ENCODE results near the gene USP30.
"Not testable (repeated sequence)": the region's sequence is repeated elsewhere in the genome, so short reads cannot be mapped to it uniquely, and the experiment has no call there.

The USP30 gene, protein sequence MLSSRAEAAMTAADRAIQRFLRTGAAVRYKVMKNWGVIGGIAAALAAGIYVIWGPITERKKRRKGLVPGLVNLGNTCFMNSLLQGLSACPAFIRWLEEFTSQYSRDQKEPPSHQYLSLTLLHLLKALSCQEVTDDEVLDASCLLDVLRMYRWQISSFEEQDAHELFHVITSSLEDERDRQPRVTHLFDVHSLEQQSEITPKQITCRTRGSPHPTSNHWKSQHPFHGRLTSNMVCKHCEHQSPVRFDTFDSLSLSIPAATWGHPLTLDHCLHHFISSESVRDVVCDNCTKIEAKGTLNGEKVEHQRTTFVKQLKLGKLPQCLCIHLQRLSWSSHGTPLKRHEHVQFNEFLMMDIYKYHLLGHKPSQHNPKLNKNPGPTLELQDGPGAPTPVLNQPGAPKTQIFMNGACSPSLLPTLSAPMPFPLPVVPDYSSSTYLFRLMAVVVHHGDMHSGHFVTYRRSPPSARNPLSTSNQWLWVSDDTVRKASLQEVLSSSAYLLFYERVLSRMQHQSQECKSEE

DNA sequence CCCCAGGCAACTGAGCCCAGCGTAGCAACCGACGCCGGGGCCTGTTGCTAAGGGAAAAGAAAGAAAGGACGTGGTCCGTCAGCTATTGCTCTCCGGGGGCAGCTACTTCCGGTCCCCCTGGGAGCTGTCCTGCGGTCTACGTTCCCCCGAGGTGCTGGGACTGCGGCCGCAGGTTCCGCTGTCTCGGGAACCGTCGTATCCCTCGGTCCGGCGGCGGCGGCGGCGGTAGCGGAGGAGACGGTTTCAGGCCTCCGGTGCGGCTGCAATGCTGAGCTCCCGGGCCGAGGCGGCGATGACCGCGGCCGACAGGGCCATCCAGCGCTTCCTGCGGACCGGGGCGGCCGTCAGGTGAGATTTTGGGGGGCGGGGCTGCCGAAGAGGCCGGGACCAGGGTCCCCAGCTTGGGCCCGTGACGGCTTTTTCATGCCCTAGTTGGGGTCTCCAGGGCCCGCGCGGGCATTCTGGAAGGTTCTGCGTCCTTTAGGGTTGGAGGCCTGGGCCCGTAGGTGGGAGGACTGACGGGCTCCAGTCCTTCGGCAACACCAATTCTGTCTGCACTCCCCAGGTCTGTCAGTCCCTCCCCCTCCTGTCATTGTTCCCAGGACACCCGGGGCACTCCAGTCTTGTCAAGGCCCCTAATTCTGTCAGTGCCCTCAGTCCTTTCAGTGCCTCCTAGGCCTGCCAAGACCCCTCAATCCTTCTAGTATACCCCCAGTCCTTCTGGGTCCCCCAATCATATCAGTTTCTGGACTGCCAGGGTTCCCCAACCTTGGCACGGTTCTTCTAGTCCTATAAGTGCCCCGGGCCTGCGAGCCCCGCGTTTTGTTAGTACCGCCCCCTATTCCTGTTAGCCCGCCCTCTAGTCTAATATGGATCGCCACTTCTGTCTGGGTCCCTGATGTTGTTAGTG lies at the start of gene USP30:
TSS of gene USP30 (plus strand) at position 163 of the 910 bp plus-strand sequence. CDS start at position 266, 103 bp downstream.
- FAIRE-seq, result no peak

DNA sequence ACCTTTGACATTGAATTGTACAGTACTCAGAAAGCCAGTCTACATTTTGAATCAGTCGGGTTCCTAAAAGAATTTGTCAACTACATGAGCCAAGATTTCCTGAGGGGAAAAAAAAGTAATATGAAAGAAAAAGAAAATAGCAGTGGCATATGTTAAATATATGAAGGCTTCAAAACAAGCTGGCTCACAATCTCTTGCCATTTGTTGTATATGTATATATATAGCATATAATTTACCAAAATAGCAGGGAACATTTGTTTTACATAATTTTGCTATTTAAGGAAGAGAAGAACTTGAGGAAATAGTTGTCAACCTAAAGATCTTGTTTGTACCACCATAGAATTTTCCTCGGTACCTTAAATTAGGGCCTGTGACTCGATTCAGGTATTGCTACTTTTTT lies 48.4 kb upstream of the USP30 start:
- FAIRE-seq, result no peak

DNA sequence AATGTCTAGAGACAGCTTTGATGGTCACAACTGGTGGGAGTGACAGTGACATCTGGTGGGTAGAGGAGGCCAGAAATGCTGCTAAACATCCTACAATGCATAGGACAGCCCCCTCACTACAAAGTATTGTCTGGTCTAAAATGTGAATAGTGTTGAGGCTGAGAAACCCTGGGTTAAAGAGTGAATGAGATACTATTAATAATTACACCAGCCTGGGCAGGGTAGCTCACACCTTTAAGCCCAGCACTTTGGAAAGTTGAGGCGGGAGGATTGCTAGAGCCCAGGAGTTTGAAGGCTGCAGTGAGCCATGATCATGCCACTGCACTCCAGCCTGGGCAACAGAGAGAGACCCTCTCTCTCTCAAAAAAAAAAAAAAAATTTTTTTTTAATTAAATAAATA lies 42.6 kb upstream of the USP30 start:
- FAIRE-seq, result no peak

DNA sequence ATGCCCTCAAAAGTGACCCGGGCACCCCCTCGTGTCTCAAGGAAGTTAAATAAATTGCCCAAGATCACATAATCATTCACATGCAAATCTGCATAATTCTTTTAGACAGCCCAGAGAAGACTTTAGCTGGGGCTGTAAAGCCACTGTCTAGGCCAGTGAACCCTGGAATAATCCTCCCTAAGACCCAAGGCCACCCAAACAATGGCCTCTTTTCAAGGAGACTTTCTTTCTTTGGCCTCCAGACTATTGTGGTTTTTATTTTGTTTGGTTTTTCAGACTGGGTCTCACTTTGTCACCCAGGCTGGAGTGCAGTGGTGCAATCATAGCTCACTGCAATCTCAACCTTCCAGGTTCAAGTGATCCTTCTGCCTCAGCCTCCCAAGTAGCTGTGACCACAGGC lies 42.1 kb upstream of the USP30 start:
- FAIRE-seq, result no peak

DNA sequence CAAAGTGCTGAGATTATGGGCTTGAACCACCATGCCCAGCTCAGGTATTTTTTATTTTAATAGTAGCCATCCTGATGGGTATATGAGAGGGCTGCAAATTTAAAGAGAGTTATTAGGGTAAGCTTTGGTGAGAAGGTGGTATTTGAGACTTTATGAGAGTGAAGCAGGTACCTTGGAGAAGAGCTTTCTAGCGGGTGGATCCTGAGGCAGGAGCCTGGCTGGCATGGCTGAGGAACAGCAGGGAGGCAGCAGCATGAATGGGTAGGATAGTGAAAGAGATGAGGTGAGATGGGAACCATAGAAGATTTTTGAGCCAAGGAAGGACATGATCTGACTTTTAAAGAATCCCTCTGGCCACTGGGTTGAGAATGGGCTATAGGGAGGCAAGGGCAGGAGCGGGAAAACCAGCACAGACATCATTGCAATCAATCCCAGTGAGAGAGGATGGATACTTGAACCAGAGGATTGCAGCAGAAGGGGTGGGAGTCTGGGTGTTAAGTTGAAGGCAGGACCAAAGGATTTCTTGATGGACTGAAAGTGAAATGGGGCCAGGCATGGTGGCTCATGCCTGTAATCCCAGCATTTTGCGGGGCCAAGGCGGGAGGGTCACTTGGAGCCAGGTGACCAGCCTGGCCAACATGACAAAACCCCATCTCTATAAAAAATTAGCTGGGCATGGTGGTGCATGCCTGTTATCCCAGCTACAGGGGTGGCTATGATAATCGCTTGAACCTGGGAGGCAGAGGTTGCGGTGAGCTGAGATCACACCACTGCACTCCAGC lies 37.2 kb upstream of the USP30 start:
- no peak for FAIRE-seq

DNA sequence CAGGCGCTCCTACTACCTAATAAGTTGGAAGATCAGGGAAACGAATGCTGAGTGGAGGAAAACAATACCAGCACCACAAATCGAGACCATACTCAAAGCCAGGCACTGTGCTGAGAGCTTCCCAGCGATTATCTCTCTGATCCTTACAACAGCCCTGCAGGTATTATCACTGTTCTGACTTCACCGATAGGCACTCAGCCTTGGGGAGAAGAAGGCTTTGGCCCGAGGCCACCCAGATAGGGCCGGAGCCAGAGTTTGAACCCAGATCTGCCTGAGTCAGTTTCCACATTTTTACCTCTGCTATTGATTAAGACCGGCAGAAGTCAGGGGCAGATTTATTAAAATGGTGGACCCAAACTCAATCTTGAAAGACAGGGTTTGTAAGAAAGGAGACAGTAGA lies 36.4 kb upstream of the USP30 start:
- no peak for FAIRE-seq

DNA sequence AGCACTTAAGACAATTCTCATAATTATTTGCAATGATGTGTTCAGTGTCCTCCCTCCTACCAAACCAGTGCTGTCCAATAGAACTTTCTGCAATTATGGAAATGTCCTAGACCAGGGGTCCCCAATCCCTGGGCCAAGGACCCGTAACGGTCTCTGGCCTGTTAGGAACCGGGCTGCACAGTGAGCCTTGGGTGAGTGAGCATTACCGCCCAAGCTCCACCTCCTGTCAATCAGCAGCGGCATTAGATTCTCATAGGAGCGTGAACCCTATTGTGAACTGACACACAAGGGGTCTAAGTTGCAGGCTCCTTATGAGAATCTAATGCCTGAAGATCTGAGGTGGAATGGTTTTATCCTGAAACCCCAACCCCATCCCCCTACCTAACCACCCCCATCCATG lies 35.4 kb upstream of the USP30 start:
- FAIRE-seq, result no peak

DNA sequence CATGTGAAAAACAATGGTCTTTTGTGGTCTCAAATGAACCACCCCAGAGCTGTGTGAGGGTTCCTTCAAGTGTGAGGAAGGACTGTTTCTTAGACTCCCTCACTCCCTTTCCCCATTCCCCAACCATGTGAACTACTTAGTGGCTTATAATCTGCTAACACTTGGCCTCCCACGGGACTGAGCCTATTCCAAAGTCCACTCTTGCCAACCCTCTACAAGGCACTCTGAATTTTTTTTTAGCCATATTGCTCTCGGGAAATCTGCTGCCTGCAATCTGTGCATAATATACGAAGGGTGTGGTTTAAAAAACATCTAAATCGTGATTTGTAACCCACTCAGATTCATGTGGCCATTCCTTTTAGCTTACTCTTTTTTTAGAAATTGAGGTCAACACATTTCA lies 34.1 kb upstream of the USP30 start:
- FAIRE-seq, result no peak

DNA sequence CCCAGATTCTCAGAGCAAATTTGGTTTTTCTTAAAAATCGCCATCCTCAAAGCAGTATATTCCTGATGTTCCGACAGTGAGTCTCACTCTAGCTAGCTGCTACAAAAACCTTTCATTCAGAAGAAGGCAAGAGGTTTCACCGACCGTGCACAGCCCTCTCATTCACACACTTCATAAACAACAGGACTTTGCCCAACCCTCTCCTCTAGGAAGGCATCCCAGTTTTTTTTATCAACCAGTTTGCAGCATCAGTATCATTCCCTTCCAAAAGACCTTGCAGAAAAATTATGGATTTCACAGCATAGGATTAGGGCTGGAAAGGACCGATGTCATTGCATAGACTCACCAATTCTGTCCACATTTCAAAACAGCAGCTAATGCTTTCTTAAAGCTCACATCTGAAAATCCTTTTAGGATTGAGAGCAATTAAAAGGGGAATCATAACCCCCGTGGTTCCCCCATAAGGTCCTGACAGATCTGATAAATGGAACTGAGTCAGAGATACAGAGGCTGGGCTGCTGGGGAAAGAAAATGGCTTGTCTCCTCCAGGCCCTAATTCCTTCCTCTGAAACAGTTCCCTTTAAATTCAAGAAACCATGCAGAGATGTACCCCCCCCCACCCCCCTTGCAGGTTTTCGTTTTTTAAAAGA lies 32.1 kb upstream of the USP30 start:
- no peak for FAIRE-seq

DNA sequence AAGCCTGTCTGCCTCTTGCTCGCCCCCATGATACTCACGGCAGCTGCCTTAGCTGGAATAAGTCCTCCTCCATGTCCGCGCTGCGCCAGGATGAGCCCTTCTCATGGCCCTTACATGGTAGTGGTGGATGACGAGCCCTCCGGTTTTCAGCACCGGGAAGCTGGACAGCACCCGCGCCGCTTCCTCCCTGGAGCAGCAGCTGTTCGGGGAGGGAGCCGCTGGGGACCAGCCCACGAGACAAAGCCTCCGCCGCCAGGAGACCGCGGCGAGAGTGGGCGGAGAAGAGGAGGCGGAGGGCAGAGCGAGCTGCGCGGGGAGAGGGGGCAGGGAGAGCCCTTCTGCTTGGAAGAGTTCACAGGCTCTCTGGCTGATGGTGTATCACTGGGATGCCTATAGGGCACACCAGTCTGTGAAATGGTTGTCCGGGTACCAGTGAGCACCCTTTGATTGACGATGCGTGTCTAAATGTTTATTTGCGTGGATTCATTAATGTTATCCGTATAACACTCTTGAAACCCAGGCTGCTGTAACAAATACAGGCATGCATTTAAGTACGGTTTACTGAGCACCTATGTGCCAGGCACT lies 31.5 kb upstream of the USP30 start, which contains the start of gene SVOP:
TSS of gene SVOP (minus strand) at position 273 of the 585 bp plus-strand sequence. CDS start at position 73, 200 bp downstream.
- FAIRE-seq, result no peak

DNA sequence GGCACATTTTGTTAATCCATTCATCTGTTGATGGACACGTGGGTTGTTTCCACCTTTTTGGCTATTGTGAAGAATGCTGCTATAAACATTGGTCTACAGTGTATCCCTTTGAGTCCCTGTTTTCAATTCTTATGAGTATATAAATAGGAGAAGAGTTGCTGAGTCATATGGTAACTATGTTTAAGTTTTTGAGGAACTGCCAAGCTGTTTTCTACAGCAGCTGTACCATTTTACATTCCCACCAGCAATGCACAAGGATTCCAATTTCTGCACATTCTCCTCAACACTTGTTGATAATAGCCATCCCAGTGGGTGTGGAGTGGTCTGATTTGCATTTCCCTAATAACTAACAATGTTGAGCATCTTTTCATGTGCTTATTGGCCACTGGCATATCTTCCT lies 24.6 kb upstream of the USP30 start:
- no peak for FAIRE-seq

DNA sequence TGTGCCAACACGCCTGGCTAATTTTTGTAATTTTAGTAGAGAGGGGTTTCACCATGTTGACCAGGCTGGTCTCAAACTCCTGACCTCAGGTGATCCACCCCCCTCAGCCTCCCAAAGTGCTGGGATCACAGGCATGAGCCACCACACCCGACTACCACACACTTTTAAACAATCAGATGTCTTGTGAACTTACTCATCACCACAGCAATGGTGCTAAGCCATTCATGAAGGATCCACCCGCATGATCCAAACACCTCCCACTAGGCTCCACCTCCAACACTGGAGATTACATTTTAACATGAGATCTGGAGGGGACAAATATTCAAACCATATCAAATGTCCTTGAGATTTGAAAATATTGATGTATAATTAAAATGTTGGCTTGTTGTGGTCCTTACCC lies 23.8 kb upstream of the USP30 start:
- not testable (repeated sequence) for FAIRE-seq

DNA sequence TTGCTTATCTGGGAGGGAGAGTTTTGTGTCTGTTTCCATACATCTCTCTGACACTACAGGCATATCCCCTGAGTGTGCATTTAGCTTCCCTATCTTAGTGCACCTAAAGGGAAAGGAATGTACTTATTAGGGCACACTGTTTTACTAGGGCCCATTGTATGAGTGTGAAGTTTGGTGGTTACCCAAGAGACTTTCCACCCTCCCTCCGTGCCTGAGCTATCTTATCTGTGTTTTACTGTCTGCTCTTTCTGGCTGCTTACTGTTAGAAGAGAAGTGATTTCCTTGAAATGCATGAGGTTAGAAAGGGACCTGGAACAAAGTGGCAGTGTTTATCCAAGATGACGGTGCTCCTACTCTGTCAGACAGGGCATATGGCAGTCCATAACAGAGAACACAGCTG lies 23.0 kb upstream of the USP30 start:
- FAIRE-seq, result no peak

DNA sequence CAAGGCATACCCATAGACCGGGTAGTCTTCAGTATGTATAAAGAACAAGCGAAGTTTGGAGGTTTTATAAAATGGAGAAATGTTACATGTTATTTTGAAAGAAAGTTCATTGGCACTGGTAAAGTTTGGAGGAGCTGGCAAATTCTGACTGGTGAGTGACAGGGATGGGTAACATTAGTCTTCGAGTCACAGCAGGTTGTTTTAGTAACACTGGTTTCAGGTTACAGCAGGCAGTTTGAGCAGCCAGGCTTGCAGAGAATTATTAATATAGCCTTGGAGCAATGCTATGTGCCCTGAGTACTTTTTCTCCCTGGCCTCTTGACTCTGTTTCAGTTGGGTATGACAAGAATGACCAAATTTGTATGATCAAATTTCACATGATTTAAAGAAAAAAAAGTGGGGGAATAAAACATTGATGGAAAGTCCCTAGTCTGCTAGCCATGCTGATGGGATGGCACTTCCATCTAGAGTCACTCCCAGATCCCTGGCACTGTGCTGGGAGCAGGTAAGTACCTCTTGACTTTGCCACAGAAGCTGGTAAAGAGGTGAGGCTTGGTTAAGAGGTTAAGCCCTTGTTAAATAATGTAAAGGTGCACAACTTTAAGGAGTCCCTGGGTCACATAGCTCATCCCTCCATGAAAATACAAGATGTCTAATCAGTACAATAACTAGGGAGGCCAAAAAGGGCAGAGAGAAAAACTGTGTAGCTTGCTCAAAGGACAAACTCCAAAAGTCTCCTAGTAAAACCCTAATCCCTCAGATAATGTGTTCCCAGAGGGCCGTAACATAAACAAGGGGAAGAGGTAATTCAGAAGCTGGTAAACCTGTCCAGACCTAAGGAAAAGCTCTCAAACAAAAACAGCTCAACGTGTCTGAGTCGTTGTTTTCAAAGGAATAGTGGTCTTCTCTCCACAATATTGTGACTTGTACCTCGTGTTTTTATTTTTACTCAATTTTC lies 18.9 kb upstream of the USP30 start:
- FAIRE-seq, result no peak

DNA sequence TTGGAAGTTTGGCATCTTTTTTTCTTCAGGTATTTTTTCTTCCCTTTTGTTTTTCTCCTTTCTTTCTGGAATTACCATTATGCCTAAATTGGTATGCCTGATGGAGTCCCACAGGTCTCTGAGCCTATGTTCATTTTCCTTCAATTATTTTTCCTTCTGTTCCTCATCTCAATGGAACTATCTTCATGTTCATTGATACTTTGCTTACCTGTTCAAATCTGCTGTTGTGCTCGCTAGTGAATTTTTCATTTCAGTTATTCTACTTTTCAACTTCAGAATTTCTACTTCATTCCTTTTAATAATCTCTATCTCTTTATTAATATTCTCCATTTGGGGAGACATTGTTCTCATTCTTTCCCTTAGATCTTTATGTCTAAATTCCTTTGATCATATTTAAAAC lies 15.4 kb upstream of the USP30 start:
- no peak for FAIRE-seq

DNA sequence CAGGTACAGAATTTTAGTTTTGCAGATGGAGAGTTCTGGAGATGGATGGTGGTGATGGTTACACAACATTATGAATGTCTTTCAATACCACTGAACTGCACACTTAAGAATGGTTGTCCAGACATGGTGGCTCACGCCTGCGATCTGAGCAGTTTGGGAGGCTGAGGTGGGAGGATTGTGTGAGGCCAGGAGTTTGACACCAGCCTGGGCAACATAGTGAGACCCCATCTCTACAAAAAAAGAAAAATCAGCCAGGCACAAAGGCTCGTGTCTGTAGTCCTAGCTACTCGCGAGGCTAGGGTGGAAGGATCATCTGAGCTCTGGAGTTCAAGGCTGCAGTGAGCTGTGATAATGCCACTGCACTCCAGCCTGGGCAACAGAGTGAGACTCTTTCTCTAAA lies 8.1 kb upstream of the USP30 start:
- no peak for FAIRE-seq

DNA sequence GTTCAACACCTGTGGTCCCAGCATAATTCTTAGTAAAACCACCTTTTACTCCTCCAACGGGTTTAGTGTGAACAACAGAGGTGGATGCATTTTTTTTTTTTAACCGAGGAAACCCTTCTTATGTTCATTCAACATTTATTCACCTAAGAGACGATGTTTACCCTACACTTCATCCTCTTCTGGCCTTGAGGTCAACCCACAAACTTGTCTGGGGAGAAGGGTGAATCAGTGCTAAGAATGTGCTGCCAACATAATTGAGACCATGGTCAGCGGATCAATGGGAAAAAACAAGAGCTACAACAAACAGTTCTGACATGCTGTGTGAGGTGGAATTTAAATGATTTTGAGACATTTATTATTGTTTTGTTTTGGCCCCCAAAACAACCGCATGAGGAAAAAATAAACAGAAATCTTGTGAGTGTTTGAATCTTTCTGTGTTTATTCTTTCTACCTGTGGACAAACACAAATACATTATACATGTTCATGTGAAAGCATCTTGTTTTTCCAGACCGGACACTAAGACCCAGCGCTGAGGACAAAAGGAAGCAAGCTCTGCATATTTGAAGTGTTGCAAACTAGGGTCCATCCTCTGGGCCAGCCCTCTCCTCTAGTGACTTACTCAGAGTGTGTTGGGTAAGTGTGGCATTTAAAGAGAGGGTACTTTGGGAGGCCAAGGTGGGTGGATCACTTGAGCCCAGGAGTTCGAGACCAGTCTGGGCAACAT lies 5.1 kb upstream of the USP30 start:
- FAIRE-seq, result no peak

DNA sequence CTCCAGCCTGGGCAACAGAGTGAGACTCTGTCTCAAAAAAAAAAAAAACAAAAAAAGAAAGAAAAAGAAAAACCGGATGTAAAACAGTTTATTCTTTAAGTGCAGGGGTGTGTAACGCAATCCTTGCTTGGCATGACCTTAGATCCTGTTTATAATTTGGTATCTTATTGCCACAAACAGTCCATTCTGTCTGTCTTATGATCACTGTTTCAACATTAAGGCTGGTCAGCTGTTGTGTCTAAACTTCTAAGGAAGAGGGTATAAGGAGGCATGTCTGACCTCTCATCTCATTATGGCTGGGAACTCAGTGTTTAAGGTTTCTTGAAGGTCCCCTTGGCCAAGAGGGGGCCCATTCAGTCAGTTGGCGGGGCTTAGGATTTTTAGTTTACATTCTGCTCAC lies 3.7 kb upstream of the USP30 start:
- FAIRE-seq, result not testable (repeated sequence)

DNA sequence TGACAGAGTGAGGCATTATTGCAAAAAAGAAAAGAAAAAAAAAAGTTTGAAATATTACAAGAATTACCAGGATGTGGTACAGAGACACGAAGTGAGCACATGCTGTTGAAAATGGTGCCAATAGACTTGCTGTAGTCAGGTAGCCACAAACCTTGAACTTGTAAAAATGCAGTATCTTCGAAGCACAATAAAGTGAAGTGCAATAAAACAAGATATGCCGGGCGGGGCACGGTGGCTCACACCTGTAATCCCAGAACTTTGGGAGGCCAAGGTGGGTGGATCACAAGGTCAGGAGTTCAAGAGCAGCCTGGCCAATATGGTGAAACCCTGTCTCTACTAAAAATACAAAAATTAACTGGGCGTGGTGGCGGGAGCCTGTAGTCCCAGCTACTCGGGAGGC lies 2.6 kb upstream of the USP30 start:
- not testable (repeated sequence) for FAIRE-seq

DNA sequence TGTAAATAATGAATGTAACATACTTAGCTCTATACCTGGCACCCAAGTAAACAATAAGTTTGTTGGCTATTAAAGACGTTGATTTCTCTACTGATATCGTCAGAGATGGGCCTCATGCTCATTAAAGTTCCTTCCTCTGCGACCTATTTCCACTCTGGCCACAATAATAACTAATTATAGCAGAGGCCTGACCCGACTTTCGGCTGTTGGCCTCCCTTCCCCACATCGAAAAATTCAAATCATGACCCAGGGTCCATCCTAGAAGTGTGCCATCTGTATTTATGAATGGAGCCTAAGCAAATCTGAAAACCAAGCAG lies 321 bp upstream of the USP30 start:
- no peak for FAIRE-seq
